ENCODE results near the gene ZC3H11A.

ZC3H11A gene

DNA sequence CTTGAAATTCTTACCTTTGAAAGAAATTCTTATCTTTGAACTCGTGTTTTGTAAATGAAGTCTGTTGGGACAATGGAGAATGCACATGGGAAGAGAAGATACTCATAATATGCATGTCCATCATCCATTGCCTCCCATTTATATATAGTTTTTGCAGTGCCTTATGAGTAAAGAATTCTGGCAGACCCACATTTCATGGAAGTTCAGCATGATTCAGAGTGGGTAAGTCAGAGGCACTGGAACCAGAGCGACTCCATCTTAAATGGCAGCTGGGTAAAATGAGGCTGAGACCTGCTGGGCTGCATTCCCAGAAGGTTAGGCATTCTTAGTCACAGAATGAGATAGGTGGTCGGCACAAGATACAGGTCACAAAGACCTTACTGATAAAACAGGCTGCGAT is 16.6 kb upstream of the ZC3H11A start:
- TF ChIP-seq, protein P1, sequence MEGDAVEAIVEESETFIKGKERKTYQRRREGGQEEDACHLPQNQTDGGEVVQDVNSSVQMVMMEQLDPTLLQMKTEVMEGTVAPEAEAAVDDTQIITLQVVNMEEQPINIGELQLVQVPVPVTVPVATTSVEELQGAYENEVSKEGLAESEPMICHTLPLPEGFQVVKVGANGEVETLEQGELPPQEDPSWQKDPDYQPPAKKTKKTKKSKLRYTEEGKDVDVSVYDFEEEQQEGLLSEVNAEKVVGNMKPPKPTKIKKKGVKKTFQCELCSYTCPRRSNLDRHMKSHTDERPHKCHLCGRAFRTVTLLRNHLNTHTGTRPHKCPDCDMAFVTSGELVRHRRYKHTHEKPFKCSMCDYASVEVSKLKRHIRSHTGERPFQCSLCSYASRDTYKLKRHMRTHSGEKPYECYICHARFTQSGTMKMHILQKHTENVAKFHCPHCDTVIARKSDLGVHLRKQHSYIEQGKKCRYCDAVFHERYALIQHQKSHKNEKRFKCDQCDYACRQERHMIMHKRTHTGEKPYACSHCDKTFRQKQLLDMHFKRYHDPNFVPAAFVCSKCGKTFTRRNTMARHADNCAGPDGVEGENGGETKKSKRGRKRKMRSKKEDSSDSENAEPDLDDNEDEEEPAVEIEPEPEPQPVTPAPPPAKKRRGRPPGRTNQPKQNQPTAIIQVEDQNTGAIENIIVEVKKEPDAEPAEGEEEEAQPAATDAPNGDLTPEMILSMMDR (IDR thresholded peaks at IDR 0.05; ENCODE audit: low read depth, low read length, poor library complexity, severe bottlenecking): no peak
- TF ChIP-seq EZH2phosphoT487 (IDR thresholded peaks at IDR 0.05; ENCODE audit: borderline replicate concordance, low read length): no peak

DNA sequence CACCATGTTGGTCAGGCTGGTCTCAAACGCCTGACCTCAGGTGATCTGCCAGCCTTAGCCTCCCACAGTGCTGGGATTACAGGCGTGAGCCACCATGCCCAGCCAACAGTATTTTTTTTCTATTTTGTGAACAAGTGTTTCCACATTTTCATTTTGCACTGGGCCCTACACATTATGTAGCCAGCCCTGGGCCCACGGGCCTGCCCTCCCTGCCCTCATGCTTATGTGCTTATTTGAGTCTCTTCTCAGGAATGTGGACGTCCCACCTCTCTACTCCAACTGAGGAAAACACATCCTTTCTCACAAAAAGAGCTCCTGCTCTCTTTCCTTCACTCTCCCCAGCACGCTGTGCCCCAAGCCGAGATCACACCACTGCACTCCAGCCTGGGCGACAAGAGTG is 13.5 kb upstream of the ZC3H11A start:
- H3K4me1 ChIP-seq (ENCODE audit: control insufficient read depth, low read length): no peaks in the 10 kb centered on the region
- H3F3A ChIP-seq (ENCODE audit: control insufficient read depth, insufficient read depth): no peaks in the 10 kb centered on the region
- H3K36me3 ChIP-seq (ENCODE audit: control insufficient read depth, low read length): no peaks in the 10 kb centered on the region
- H3K27ac ChIP-seq (ENCODE audit: low read depth, low read length): no peak overlapping the region
- no peaks in the 10 kb centered on the region for H3K9me3 ChIP-seq (ENCODE audit: control insufficient read depth, insufficient read depth, low read length)
- H3K4me3 ChIP-seq (ENCODE audit: low read length): no peak overlapping the region
- H3K27me3 ChIP-seq (ENCODE audit: control insufficient read depth, low read length): no peaks in the 10 kb centered on the region
- H3K4me2 ChIP-seq (ENCODE audit: low read length): no peak overlapping the region
- no peaks in the 10 kb centered on the region for H4K20me1 ChIP-seq (ENCODE audit: control insufficient read depth, insufficient read depth, low read depth, low read length)
- no peaks in the 10 kb centered on the region for H3K9me2 ChIP-seq (replicated peaks; ENCODE audit: control insufficient read depth, low read length)
- H3K79me2 ChIP-seq (ENCODE audit: control insufficient read depth, low read length): no peaks in the 10 kb centered on the region
- no peak for TF ChIP-seq EZH2phosphoT487 (IDR thresholded peaks at IDR 0.05; ENCODE audit: borderline replicate concordance, low read length)
- TF ChIP-seq, protein P1 (IDR thresholded peaks at IDR 0.05; ENCODE audit: low read depth, low read length, poor library complexity, severe bottlenecking): no peak

More for the DNA sequence above, 16.6 kb upstream of the ZC3H11A start:
- Histone ChIP-seq H3K4me2 (ENCODE audit: low read length) (no peak overlapping the region), H3K36me3 (ENCODE audit: control insufficient read depth, low read length) (no peaks in the 10 kb centered on the region), H3K79me2 (ENCODE audit: control insufficient read depth, low read length) (no peaks in the 10 kb centered on the region), H4K20me1 (ENCODE audit: control insufficient read depth, insufficient read depth, low read depth, low read length) (no peaks in the 10 kb centered on the region), H3K27ac (ENCODE audit: low read depth, low read length) (no peak overlapping the region), H3K27me3 (ENCODE audit: control insufficient read depth, low read length) (no peaks in the 10 kb centered on the region), H3K9me2 (replicated peaks; ENCODE audit: control insufficient read depth, low read length) (no peaks in the 10 kb centered on the region), H3F3A (ENCODE audit: control insufficient read depth, insufficient read depth) (no peaks in the 10 kb centered on the region), H3K9me3 (ENCODE audit: control insufficient read depth, insufficient read depth, low read length) (no peaks in the 10 kb centered on the region), H3K4me3 (ENCODE audit: low read length) (no peak overlapping the region), H3K4me1 (ENCODE audit: control insufficient read depth, low read length) (peaks cover 10% of the 10 kb centered on the region)

DNA sequence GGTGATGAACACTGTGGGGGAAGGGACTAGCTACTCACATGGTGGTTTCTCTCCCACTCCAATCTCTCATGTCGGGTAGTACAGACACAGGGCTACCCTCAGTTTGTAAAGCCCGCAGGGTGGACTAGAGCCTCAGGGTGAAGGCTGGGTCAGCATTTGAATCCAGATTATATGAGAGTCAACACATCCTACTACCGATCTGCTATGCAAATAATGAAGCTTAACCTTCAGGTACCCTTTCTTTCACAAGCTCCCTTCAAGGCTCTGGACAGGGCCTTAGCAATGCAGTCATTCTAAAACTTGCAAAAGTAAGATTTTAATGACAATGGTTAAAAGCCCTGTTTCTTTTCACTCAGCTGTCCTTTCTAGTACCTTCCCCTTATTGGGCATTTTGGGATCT is 5.5 kb upstream of the ZC3H11A start:
- H3K4me2 ChIP-seq (ENCODE audit: low read length): no peak overlapping the region
- no peaks in the 10 kb centered on the region for H3K9me2 ChIP-seq (replicated peaks; ENCODE audit: control insufficient read depth, low read length)
- H4K20me1 ChIP-seq (ENCODE audit: control insufficient read depth, insufficient read depth, low read depth, low read length): no peaks in the 10 kb centered on the region
- no peaks in the 10 kb centered on the region for H3K27me3 ChIP-seq (ENCODE audit: control insufficient read depth, low read length)
- no peaks in the 10 kb centered on the region for H3K36me3 ChIP-seq (ENCODE audit: control insufficient read depth, low read length)
- H3K79me2 ChIP-seq (ENCODE audit: control insufficient read depth, low read length): no peaks in the 10 kb centered on the region
- no peak overlapping the region for H3K27ac ChIP-seq (ENCODE audit: low read depth, low read length)
- H3K9me3 ChIP-seq (ENCODE audit: control insufficient read depth, insufficient read depth, low read length): no peaks in the 10 kb centered on the region
- no peak for TF ChIP-seq EZH2phosphoT487 (IDR thresholded peaks at IDR 0.05; ENCODE audit: borderline replicate concordance, low read length)
- TF ChIP-seq, protein P1 (IDR thresholded peaks at IDR 0.05; ENCODE audit: low read depth, low read length, poor library complexity, severe bottlenecking): no peak
- H3K4me1 ChIP-seq (ENCODE audit: control insufficient read depth, low read length): peaks cover 3% of the 10 kb centered on the region
- H3K4me3 ChIP-seq (ENCODE audit: low read length): no peak overlapping the region
- H3F3A ChIP-seq (ENCODE audit: control insufficient read depth, insufficient read depth): no peaks in the 10 kb centered on the region

Data from DOHH2 (cell line).